Bone marrow (tissue), 2 donors: ENCODE data around the gene SUSD1.

Experiments
- DNase-seq, 2 donors: peaks; one replicate each; lab custom pipeline; 2025; lab: John Stamatoyannopoulos, UW

SUSD1 gene

DNA sequence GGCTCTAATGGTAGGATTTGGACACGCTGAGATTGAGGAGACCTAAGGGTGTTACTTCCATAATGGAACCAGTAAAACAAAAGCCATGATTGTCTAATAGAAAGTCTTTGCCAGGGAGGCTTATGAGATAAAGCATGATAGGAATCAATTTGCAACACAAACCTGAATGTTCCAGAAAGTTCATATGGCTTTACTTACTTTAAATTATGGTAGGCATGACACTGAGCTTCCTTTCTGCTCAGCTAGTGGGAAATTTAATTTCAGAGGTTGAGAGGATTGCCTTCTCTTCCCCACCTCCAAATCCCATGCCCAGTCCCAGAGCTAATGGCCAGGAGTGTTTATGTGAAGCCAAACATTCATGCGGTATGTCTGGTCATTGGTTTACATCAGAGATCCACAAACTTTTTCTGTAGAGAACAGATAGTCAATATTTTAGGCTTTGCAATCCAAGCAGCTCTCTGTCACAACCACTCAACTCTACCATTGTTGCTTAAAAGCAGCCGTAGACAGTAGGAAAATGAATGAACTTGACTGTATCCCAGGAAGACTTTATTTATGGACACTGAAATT, 164.0 kb downstream of the SUSD1 start:
- DNase-seq = no peak

DNA sequence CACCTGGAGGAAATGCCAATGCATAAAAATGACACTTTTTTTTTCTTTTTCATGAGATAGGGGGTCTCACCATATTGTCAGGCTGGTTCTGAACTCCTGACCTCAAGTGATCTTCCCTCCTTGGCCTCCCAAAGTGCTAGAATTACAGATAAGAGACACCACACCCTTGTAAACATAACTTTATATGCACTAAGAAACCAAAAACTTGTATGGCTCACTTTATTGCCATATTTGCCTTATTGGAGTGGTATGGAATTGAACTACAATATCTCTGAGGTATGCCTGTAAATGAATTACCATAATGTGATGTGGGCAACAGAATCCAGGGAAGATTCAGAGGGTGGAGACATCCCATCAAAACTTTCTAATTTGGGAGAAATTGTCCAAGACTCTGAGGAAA, 164.6 kb downstream of the SUSD1 start:
- no peak for DNase-seq

DNA sequence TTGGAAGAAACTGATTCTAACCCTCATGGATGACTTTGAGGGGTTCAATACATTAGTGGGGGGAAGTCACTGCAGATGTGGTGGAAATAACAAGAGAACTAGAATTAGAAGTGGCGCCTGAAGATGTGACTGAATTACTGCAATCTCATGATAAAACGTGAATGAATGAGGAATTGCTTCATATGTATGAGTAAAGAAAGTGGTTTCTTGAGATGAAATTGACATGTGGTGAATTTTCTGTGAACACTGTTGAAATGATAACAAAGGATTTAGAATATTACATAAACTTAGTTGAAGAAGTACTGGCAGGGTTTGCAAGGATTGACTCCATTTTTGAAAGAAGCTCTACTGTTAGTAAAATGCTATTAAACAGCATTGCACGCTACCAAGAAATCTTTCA, 165.4 kb downstream of the SUSD1 start:
- DNase-seq = no peak

DNA sequence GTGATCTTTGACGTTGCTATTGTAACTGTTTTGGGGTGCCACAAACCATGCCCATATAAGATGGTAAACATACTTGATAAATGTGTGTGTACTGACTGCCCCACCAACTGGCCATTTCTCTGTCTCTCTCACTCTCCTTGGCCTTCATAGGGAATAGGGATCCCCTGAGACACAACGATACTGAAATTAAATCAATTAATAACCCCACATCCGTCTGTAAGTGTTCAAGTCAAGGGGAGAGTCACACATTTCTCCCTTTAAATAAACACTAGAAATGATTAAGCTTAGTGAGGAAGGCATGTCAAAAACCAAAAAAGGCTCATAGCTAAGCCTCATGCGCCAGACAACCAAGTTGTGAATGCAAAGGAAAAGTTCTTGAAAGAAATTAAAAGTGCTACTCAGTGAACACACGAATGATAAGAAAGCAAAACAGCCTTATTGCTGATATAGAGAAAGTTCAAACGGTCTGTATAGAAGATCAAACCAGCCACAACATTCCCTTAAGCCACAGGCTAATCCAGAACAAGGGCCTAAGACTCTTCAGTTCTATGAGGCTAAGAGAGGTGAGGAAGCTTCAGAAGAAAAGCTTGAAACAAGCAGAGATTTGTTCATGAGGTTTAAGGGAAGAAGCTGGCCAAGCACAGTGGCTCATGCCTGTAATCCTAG, 167.4 kb downstream of the SUSD1 start:
- DNase-seq = no peak

DNA sequence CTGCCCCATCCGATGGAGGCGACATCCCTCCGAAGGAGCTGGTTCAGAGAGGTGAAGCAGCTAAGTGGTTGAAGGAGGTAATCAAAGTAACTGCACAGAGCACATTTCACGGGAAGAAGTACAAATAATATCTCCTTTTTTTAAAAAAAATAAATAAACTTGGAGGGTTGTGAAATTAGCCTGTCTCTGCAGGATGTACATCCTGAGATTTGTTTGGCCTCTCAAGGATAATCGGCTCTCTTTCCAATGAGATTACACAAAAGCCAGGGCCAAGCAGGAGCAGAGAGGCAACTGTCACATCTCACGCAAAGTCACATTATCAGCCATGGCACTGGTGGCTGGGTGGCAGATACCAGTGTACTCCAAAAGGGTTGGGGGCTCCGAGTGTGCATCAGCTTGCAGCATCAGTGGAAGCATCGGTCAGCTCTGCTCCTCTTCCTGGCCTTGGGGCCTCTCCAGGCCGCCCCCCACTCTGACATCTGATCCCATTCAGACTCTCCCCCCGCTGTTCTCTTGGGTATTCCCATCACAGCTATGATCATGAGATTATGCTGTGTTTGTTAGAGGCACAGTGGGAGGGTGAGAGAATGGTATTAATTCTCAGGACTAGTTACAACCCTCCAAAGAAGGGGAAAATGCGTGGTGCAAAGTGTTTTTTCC, 168.6 kb downstream of the SUSD1 start:
- DNase-seq = no peak

DNA sequence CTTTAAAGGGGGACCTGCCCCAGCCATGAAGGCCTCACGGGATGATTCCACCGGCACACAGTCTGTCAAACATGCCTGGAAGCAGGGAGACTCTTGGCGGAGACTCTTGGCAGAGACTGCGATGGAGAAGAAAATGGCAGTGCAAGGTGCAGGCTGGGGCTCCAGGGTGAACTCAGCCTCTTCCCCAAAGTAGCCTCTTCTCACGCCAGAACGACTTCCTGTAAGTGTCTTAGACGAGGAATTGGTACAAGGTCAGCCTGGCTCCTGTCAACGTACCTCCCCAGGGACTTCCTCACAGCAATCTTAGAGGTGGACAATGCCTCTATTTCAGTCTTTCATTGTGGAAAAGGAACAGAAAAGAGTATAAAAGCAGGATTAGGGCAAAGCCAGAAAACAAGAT, 169.2 kb downstream of the SUSD1 start:
- DNase-seq = no peak

DNA sequence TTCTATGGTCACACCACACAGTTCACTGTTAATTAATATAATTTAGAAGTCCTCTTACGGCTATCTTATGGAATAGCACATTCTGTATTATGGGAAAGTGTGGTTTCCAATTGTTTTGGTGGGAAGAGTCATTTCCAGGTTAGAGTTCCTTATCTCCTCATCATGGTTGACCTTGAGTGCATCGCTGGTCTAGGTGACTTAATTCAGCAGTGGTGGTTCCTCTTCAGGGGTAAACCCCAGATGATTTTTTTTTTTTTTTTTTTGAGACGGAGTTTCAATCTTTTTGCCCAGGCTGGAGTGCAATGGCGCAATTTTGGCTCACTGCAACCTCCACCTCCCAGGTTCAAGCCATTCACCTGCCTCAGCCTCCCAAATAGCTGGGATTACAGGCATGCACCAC, 171.6 kb downstream of the SUSD1 start:
- DNase-seq = no peak

DNA sequence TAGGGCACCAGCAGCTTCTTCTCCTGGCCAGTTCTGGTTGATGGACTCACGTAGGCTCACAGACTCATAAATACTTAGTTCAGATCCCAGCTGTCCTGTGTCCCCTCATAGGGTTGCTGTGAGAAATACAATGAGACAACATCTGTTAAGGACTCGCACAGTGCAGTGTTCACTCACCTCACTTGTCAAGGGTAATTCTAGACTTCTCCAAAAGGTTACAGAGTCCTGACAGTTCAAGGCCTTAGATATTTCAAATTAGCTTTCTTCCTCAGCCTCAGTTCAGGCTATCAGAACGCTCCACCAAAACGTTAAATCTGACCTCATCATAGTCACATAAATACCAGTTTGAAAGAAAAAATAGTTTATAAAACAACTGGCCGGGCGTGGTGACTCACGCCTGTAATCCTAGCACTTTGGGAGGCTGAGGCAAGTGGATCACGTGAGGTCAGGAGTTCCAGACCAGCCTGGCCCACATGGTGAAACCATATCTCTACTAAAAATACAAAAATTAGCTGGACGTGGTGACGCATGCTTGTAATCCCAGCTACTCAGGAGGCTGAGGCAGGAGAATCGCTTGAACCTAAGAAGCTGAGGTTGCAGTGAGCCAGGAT, 172.1 kb downstream of the SUSD1 start:
- DNase-seq = no peak

DNA sequence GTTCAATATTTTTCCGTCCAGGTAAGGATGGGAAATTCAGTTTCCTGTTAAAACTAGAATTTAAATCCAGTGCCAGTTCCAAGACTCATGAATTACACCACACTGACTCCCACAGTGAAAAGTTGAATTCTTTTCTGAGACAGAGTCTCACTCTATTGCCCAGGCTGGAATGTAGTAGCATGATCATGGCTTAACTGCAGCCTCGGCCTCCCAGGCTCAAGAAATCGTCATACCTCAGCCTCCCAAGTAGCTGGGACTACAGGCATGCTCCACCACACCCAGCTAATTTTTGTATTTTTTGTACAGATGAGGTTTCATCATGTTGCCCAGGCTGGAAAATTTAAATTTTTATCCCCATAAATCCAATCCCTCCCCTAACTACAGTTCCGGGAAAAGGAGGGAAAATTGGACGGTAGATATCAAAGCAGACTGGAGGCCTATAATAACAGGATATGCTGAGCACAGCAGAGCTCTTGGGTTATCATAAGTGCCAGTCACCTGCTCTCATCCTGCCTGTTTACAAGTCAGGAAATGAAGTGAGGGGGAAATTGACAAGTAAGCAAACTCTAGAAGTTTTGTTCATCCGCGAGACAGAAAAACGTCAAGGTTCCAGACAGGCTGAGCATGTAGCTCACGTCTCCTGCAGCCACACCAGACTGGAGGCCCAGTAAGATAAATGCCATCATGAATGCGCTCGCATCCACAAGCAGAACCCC, 172.8 kb downstream of the SUSD1 start:
- DNase-seq = no peak

DNA sequence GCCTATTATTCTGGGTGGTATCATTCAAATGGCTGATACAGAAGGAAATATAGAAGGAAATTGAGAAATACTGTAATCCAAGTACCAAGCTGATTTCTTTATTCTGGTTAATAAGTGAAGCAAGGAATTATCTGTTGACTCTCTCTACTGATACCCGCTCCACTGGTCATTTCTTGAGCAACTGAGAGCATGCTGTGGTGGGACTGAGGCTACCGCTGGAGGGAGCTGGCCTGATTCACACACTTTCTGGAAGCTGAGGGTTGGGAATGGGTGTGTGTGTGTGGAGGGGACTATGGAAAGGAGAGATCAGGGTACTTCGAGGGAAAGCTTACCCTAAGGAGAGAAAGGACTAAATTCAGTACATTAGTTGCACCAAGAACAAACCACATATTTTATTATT, 174.4 kb downstream of the SUSD1 start:
- no peak for DNase-seq

DNA sequence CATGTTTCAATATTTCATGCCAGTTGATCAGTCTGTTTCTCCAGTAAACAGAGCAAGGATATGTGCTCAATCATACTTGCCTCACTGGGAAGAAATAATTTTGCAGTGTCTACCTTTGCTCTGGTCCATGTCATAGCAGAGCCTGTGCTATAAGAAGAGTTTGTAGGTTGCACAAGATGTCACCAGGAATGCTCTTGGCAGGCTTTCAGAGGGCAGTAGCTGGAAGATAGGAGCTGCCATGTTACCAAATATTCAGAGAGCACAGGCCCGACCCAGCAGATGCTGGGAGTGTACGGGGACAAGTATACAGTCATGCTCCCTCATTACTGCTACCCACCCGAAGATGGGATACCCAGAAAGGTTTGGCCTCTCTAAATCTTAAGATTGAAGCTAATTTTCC, 175.8 kb downstream of the SUSD1 start:
- no peak for DNase-seq

DNA sequence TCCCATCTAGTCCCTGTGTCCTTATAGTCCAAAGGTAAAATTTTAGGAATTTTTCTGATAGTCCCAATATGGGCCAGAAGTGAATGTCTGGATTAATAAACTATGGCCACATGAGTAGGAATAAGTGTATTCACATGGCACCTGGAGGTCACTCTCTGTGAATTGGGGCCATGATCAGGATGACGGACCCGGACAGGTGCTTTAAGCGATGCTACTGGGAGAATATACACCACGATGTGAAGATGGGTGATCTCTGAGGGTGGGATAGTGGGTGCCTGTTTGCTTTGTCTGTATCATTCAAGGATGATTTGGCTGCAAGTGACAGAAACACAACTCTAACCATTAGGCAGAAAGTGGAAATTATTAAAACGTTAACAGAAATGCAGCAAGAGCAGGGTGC, 177.3 kb downstream of the SUSD1 start:
- DNase-seq = no peak

DNA sequence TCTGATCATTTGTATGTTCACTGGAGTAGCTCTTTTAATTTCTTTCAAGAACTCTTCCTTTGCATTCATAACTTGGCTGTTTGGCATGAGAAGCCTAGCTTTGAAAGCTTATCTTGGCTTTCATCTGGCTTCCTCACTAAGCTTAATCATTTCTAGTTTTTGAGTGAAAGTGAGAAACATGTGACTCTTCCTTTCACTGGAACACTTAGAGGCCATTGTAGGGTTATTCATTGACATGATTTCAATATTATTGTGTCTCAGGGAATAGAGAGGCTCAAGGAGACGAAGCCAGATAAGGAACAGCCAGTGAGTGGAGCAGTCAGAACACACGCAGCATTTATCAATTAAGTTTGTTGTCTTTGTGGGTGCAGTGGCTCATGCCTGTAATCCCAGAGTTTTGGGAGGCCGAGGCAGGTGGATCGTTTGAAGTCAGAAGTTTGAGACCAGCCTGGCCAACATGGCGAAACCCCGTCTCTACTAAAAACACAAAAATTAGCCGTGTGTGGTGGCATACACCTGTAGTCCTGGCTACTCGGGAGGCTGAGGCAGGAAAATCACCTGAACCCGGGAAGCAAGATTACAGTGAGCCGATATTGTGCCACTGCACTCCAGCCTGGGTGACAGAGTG, 180.2 kb downstream of the SUSD1 start:
- DNase-seq = no peak

DNA sequence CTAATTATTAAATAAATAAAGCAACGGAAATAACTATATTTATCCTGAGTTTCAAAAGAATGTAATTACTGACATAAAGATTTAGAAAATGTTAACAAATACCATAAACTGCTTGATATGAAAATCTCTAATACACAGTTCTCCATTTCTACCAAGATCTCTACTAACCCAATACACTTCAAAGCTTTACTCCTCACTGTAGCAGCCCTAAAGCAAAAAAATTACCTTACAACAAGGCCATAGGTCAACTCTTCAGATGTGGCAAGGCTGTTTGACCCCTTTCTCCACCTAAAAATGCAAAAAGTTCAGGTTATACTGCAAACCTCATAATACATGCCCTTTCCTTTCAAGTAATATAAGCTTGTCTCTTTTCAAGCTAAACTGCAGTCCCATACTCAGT, 181.8 kb downstream of the SUSD1 start:
- DNase-seq = no peak

DNA sequence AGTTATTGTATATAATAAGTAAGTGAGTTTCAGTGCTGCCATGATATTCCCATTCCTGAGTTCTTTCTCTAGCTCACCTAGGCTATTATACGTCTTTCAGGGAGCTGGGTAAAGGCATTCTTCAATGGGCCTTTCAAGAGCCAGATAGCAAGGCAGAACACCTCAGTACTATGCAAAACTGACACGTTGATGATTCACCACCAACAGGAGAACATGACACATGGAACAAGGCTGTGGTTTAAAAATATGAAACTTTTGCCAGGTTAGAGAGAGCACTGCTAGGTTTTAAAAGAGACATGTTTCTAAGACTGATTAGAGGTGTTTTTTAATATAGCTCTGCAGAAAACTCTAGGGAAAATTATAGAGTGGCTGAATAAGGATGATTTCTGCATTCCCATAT, 182.6 kb downstream of the SUSD1 start:
- DNase-seq = no peak

DNA sequence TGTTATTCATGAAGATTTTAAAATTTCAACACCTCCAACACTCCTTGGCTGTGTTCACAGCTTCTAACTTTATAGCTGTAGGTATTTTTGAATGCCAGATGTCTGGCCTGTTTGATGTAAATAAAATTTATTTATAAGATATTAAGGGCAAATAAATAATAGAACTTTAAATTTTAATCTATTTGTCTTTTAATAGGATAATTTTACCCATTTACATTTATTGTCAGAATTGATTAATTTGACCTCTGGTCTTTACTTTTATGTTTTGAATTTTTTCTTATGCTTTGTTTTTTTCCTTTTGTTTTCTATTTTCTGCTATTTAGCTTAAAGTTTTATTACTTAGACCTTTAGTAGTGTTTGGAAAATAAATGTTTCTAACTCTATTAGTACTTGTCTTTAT, 183.9 kb downstream of the SUSD1 start:
- no peak for DNase-seq
